ENCODE data around the gene DYNC2I2. TPM values are rescaled to one million over a fixed set of nuclear protein-coding genes. Genes with fewer than 3 reads are reported as not detected.
"Not testable (repeated sequence)": the region's sequence is repeated elsewhere in the genome, so short reads cannot be mapped to it uniquely, and the experiment has no call there.

The DYNC2I2 gene
- polyA plus RNA-seq, 1 of the 3 experiments (the other 2 are of a cell fraction) = 73.7 TPM

GRCh38 chr9:128586934-128587333 is 69.7 kb downstream of the DYNC2I2 start:
- WGBS (ENCODE audit: low lambda C conversion rate) = 97% methylated on average over 11 of the region's 11 CpGs
- H3K4me2 ChIP-seq, POLR2A ChIA-PET: not testable (repeated sequence)

GRCh38 chr9:128585155-128585554 is 71.5 kb downstream of the DYNC2I2 start:
- H3K79me2 ChIP-seq (ENCODE audit: insufficient read depth); H3K27me3 ChIP-seq (ENCODE audit: insufficient read depth); H3K9me3 ChIP-seq; H3K4me1 ChIP-seq (ENCODE audit: control insufficient read depth in 1 of 2, insufficient read depth in 2 of 2, low read depth in 1 of 2, low read length in 1 of 2); DNase-seq; H4K20me1 ChIP-seq (ENCODE audit: insufficient read depth); H3K27ac ChIP-seq (ENCODE audit: low read depth in 2 of 2, low read length in 1 of 2); H2AFZ ChIP-seq (ENCODE audit: low read depth); H3K4me3 ChIP-seq (ENCODE audit: low read depth in 2 of 2, low read length in 1 of 2); POLR2A ChIA-PET; H3K4me2 ChIP-seq; H3K9ac ChIP-seq; H3K9me2 ChIP-seq: not testable (repeated sequence)
- 92% methylated on average over 8 of the region's 8 CpGs for WGBS (ENCODE audit: low lambda C conversion rate)
- Histone ChIP-seq H3K36me3 (replicated peaks in 1 of 2; ENCODE audit: control insufficient read depth in 1 of 2, insufficient read depth in 2 of 2, low read length in 1 of 2) (peaks cover 83% of the 10 kb centered on the region in 2 experiments), H3F3A (replicated peaks; ENCODE audit: insufficient read depth) (peaks cover 14% of the 10 kb centered on the region)
- CTCF ChIA-PET = interaction anchor here (0.6 to 1.5 kb wide), 2 partner anchors 177 to 1083 kb away, joined by 3 read pairs; no protein-coding TSS in a partner anchor

More at GRCh38 chr9:128586934-128587333, 69.7 kb downstream of the DYNC2I2 start:
- DNase-seq; H3K27ac ChIP-seq (ENCODE audit: low read depth in 2 of 2, low read length in 1 of 2); H3K79me2 ChIP-seq (ENCODE audit: insufficient read depth); H3K4me1 ChIP-seq (ENCODE audit: control insufficient read depth in 1 of 2, insufficient read depth in 2 of 2, low read depth in 1 of 2, low read length in 1 of 2); H3K27me3 ChIP-seq (ENCODE audit: insufficient read depth); H3K9me2 ChIP-seq; H3K9me3 ChIP-seq; H4K20me1 ChIP-seq (ENCODE audit: insufficient read depth); H3K9ac ChIP-seq; H2AFZ ChIP-seq (ENCODE audit: low read depth); H3K4me3 ChIP-seq (ENCODE audit: low read depth in 2 of 2, low read length in 1 of 2): not testable (repeated sequence)
- Histone ChIP-seq H3K36me3 (replicated peaks in 1 of 2; ENCODE audit: control insufficient read depth in 1 of 2, insufficient read depth in 2 of 2, low read length in 1 of 2) (peaks cover 74 to 84% of the 10 kb centered on the region in 2 experiments), H3F3A (replicated peaks; ENCODE audit: insufficient read depth) (peaks cover 15% of the 10 kb centered on the region)
- CTCF ChIA-PET = interaction anchor here (0.8 kb wide), 1 partner anchor 18 kb away, joined by 3 read pairs; no protein-coding TSS in a partner anchor

Other genes starting within 250 kb of the DYNC2I2 start
- 128 and 131 TPM in 2 replicates for gene CERCAM, start 236.0 kb downstream of the DYNC2I2 start, polyA plus RNA-seq (2012; rRNA removed)
- gene ODF2, start 200.8 kb downstream of the DYNC2I2 start, polyA plus RNA-seq (2012; rRNA removed) = 32.7 and 35.7 TPM in 2 replicates
- 13.8 and 15.9 TPM in 2 replicates for gene GLE1, start 152.1 kb downstream of the DYNC2I2 start, polyA plus RNA-seq (2012; rRNA removed)
- gene SPTAN1, start 104.3 kb downstream of the DYNC2I2 start, polyA plus RNA-seq (2012; rRNA removed) = 142 and 177 TPM in 2 replicates
- gene SET, start 32.4 kb upstream of the DYNC2I2 start, polyA plus RNA-seq (2012; rRNA removed) = 64.6 and 79.5 TPM in 2 replicates
- 5.0 and 7.8 TPM in 2 replicates for gene PKN3, start 45.7 kb upstream of the DYNC2I2 start, polyA plus RNA-seq (2012; rRNA removed)
- 36.6 and 51.3 TPM in 2 replicates for gene ZDHHC12, start 67.3 kb upstream of the DYNC2I2 start, polyA plus RNA-seq (2012; rRNA removed)
- 25.4 and 30.9 TPM in 2 replicates for gene ZER1, start 115.1 kb upstream of the DYNC2I2 start, polyA plus RNA-seq (2012; rRNA removed)
- gene TBC1D13, start 130.4 kb upstream of the DYNC2I2 start, polyA plus RNA-seq (2012; rRNA removed) = 19.1 and 19.7 TPM in 2 replicates
- gene ENDOG, start 161.7 kb upstream of the DYNC2I2 start, polyA plus RNA-seq (2012; rRNA removed) = 22.2 and 26.6 TPM in 2 replicates
- 43.5 and 44.2 TPM in 2 replicates for gene SPOUT1, start 172.9 kb upstream of the DYNC2I2 start, polyA plus RNA-seq (2012; rRNA removed)
- 9.4 and 13.3 TPM in 2 replicates for gene KYAT1, start 225.1 kb upstream of the DYNC2I2 start, polyA plus RNA-seq (2012; rRNA removed)
- gene LRRC8A, start 225.3 kb upstream of the DYNC2I2 start, polyA plus RNA-seq (2012; rRNA removed) = 28.6 and 30.4 TPM in 2 replicates

All from SK-N-SH (cell line).